ENCODE results near the gene MFAP3L.

MFAP3L gene

GRCh38 chr4:169975838-169976796, 50.1 kb downstream of the MFAP3L start:
- Histone ChIP-seq H3K36me3 (ENCODE audit: control insufficient read depth, insufficient read depth, low read length) (no peaks in the 10 kb centered on the region), H3K9ac (ENCODE audit: low read length) (no peak overlapping the region), H3K9me3 (ENCODE audit: control insufficient read depth, low read length) (no peaks in the 10 kb centered on the region), H3K4me1 (ENCODE audit: control insufficient read depth, insufficient read depth, low read length) (no peaks in the 10 kb centered on the region), H3K4me3 (ENCODE audit: low read length) (no peak overlapping the region), H3K27me3 (ENCODE audit: control insufficient read depth, insufficient read depth, low read length) (no peaks in the 10 kb centered on the region)

- Histone ChIP-seq H3K9ac (ENCODE audit: low read length) (no peak overlapping the region), H3K36me3 (ENCODE audit: control insufficient read depth, insufficient read depth, low read length) (no peaks in the 10 kb centered on the region), H3K9me3 (ENCODE audit: control insufficient read depth, low read length) (no peaks in the 10 kb centered on the region), H3K4me1 (ENCODE audit: control insufficient read depth, insufficient read depth, low read length) (no peaks in the 10 kb centered on the region), H3K27me3 (ENCODE audit: control insufficient read depth, insufficient read depth, low read length) (no peaks in the 10 kb centered on the region), H3K4me3 (ENCODE audit: low read length) (no peak overlapping the region)
Observed at GRCh38 chr4:169975131-169975837, 50.9 kb downstream of the MFAP3L start.

DNA sequence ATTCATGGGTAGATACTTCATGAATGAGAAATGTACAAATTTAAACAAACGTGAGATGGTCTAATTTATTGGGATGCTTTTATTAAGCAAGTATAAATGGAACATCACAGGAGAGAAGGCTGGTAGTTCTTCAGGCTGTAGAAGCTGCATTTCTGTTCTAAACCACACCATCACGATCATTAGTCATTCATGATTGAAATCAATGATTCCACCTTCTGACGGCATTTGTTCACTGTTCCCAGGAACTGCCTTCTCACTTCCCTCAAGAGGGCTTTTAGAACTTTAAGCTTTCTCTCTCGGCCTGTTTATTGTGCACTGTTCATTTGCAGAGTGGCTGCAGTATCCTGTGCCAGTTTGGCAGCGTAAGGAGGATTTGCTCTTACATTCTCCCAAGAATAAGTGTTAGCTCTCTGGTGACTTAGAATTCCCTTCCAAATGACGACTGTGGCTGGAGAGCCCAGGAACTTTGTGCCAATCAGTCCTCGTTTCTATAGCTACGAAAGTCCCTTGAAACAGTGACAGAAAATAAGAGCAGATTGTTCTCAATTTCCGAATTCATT, 54.7 kb downstream of the MFAP3L start:
- no peaks in the 10 kb centered on the region for H3K36me3 ChIP-seq (ENCODE audit: control insufficient read depth, insufficient read depth, low read length)
- no peaks in the 10 kb centered on the region for H3K9me3 ChIP-seq (ENCODE audit: control insufficient read depth, low read length)
- H3K4me3 ChIP-seq (ENCODE audit: low read length): no peak overlapping the region
- no peaks in the 10 kb centered on the region for H3K27me3 ChIP-seq (ENCODE audit: control insufficient read depth, insufficient read depth, low read length)
- no peaks in the 10 kb centered on the region for H3K4me1 ChIP-seq (ENCODE audit: control insufficient read depth, insufficient read depth, low read length)
- no peak overlapping the region for H3K9ac ChIP-seq (ENCODE audit: low read length)

DNA sequence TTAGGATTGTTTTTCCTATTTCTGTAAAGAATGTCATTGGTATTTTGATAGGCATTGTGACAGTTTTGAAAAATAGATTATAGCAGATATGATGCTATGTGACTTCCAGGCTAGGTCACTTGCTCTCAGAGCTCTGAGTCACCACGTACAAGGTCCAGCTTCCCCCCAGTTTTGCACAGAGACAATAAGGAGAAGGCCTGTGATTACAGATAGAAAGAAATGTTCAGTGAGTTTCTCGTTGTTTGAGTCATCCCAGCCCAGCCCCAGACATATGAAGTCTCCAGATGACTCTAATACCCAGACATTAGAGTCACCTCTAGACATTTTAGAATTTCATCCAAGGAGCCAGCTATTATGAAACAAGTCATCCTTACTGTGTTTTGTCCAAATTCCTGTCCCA, 57.2 kb downstream of the MFAP3L start:
- Histone ChIP-seq H3K9me3 (ENCODE audit: control insufficient read depth, low read length) (no peaks in the 10 kb centered on the region), H3K27me3 (ENCODE audit: control insufficient read depth, insufficient read depth, low read length) (no peaks in the 10 kb centered on the region), H3K4me3 (ENCODE audit: low read length) (no peak overlapping the region), H3K4me1 (ENCODE audit: control insufficient read depth, insufficient read depth, low read length) (no peaks in the 10 kb centered on the region), H3K9ac (ENCODE audit: low read length) (no peak overlapping the region), H3K36me3 (ENCODE audit: control insufficient read depth, insufficient read depth, low read length) (no peaks in the 10 kb centered on the region)

DNA sequence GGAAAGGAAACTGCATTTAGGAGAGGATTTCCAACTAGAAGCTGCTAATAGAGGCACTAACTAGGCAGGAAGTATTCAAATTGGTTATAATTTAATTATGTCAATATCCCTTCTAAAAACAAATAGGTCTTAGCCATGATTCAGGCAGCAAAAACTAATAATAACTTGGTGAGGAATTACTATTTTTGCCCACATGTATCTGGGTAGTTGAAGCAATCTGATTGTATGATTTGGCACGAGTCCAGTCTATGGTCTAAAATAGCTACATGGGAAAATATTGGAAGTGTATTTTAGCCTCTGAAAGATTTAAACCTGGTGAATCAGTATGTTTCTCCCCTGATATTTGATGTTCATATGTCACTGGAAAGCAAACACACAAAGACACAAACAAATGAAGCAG, 62.2 kb downstream of the MFAP3L start:
- H3K4me1 ChIP-seq (ENCODE audit: control insufficient read depth, insufficient read depth, low read length): no peaks in the 10 kb centered on the region
- no peaks in the 10 kb centered on the region for H3K27me3 ChIP-seq (ENCODE audit: control insufficient read depth, insufficient read depth, low read length)
- no peaks in the 10 kb centered on the region for H3K9me3 ChIP-seq (ENCODE audit: control insufficient read depth, low read length)
- H3K9ac ChIP-seq (ENCODE audit: low read length): no peak overlapping the region
- H3K36me3 ChIP-seq (ENCODE audit: control insufficient read depth, insufficient read depth, low read length): no peaks in the 10 kb centered on the region
- H3K4me3 ChIP-seq (ENCODE audit: low read length): no peak overlapping the region

- Histone ChIP-seq H3K4me1 (ENCODE audit: control insufficient read depth, insufficient read depth, low read length) (no peaks in the 10 kb centered on the region), H3K9ac (ENCODE audit: low read length) (no peak overlapping the region), H3K9me3 (ENCODE audit: control insufficient read depth, low read length) (no peaks in the 10 kb centered on the region), H3K4me3 (ENCODE audit: low read length) (no peak overlapping the region), H3K36me3 (ENCODE audit: control insufficient read depth, insufficient read depth, low read length) (no peaks in the 10 kb centered on the region), H3K27me3 (ENCODE audit: control insufficient read depth, insufficient read depth, low read length) (no peaks in the 10 kb centered on the region)
Observed at GRCh38 chr4:169959254-169959653, 66.9 kb downstream of the MFAP3L start.

DNA sequence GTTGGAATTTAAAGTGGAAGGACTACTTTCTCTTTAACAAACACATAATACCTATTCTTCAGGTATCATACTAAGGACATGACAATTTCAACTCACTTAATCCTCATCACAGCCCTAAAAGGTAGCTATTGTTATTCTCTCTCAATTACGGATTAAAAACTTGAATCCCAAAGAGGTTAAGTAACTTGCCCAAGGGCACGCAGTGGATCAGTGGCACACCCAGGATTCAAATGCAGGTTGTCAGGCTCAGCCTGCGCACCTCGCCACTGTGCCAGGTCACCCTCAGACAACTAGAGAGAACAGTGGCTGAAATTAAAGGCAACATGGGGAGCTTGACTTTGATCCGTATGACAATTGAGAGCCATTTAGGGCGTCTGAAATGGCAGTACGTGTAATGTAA, 67.6 kb downstream of the MFAP3L start:
- no peak overlapping the region for H3K4me3 ChIP-seq (ENCODE audit: low read length)
- no peaks in the 10 kb centered on the region for H3K4me1 ChIP-seq (ENCODE audit: control insufficient read depth, insufficient read depth, low read length)
- no peaks in the 10 kb centered on the region for H3K36me3 ChIP-seq (ENCODE audit: control insufficient read depth, insufficient read depth, low read length)
- H3K27me3 ChIP-seq (ENCODE audit: control insufficient read depth, insufficient read depth, low read length): no peaks in the 10 kb centered on the region
- no peaks in the 10 kb centered on the region for H3K9me3 ChIP-seq (ENCODE audit: control insufficient read depth, low read length)
- H3K9ac ChIP-seq (ENCODE audit: low read length): no peak overlapping the region

GRCh38 chr4:169957785-169958184, 68.4 kb downstream of the MFAP3L start:
- no peak overlapping the region for H3K4me3 ChIP-seq (ENCODE audit: low read length)
- no peaks in the 10 kb centered on the region for H3K36me3 ChIP-seq (ENCODE audit: control insufficient read depth, insufficient read depth, low read length)
- no peaks in the 10 kb centered on the region for H3K4me1 ChIP-seq (ENCODE audit: control insufficient read depth, insufficient read depth, low read length)
- H3K9me3 ChIP-seq (ENCODE audit: control insufficient read depth, low read length): no peaks in the 10 kb centered on the region
- H3K9ac ChIP-seq (ENCODE audit: low read length): no peak overlapping the region
- no peaks in the 10 kb centered on the region for H3K27me3 ChIP-seq (ENCODE audit: control insufficient read depth, insufficient read depth, low read length)

GRCh38 chr4:169956091-169956843, 69.9 kb downstream of the MFAP3L start:
- no peaks in the 10 kb centered on the region for H3K36me3 ChIP-seq (ENCODE audit: control insufficient read depth, insufficient read depth, low read length)
- no peaks in the 10 kb centered on the region for H3K4me1 ChIP-seq (ENCODE audit: control insufficient read depth, insufficient read depth, low read length)
- H3K27me3 ChIP-seq (ENCODE audit: control insufficient read depth, insufficient read depth, low read length): no peaks in the 10 kb centered on the region
- H3K4me3 ChIP-seq (ENCODE audit: low read length): no peak overlapping the region
- no peaks in the 10 kb centered on the region for H3K9me3 ChIP-seq (ENCODE audit: control insufficient read depth, low read length)
- H3K9ac ChIP-seq (ENCODE audit: low read length): no peak overlapping the region

GRCh38 chr4:169955521-169955920, 70.7 kb downstream of the MFAP3L start:
- Histone ChIP-seq H3K4me1 (ENCODE audit: control insufficient read depth, insufficient read depth, low read length) (no peaks in the 10 kb centered on the region), H3K27me3 (ENCODE audit: control insufficient read depth, insufficient read depth, low read length) (no peaks in the 10 kb centered on the region), H3K4me3 (ENCODE audit: low read length) (no peak overlapping the region), H3K9ac (ENCODE audit: low read length) (no peak overlapping the region), H3K36me3 (ENCODE audit: control insufficient read depth, insufficient read depth, low read length) (no peaks in the 10 kb centered on the region), H3K9me3 (ENCODE audit: control insufficient read depth, low read length) (no peaks in the 10 kb centered on the region)

DNA sequence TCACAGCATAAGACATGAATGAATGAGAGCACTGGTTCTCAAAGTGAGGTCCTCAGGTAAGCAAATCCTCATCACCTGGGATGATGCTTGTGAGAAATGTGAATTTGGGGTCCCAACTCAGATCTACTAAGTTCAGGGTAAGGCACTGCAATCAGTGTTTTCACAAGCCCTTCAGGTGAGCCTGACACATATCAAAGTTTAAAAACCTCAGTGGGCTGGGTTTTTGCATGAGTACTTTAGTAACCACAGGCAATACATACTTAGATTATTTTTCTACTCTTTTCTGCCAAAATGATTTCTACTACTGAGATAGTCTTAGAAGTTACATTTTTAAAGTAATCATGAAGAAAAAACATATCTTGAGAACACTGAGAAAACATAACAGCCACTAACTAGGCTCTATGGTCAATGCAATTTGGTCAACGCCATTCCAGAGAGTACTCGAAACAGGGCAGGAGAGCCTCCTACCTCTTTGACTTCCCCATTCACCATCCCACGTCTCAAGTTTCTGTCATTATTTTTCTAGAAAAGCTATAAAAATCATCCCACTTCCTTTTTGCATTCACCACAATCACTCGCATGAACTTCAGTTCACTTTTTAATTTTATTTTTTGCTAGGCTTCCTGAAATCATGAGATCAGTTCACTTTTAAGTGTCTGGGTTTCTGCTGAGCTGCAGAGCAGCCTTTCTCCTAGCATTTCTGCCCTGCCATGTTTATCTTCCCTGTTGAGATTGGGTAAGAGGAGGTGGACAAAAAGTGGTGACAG, 73.8 kb downstream of the MFAP3L start:
- Histone ChIP-seq H3K4me3 (ENCODE audit: low read length) (no peak overlapping the region), H3K36me3 (ENCODE audit: control insufficient read depth, insufficient read depth, low read length) (no peaks in the 10 kb centered on the region), H3K9me3 (ENCODE audit: control insufficient read depth, low read length) (no peaks in the 10 kb centered on the region), H3K27me3 (ENCODE audit: control insufficient read depth, insufficient read depth, low read length) (no peaks in the 10 kb centered on the region), H3K4me1 (ENCODE audit: control insufficient read depth, insufficient read depth, low read length) (no peaks in the 10 kb centered on the region), H3K9ac (ENCODE audit: low read length) (no peak overlapping the region)
